Measurements from ENCODE around the gene TET2.

The TET2 gene

DNA sequence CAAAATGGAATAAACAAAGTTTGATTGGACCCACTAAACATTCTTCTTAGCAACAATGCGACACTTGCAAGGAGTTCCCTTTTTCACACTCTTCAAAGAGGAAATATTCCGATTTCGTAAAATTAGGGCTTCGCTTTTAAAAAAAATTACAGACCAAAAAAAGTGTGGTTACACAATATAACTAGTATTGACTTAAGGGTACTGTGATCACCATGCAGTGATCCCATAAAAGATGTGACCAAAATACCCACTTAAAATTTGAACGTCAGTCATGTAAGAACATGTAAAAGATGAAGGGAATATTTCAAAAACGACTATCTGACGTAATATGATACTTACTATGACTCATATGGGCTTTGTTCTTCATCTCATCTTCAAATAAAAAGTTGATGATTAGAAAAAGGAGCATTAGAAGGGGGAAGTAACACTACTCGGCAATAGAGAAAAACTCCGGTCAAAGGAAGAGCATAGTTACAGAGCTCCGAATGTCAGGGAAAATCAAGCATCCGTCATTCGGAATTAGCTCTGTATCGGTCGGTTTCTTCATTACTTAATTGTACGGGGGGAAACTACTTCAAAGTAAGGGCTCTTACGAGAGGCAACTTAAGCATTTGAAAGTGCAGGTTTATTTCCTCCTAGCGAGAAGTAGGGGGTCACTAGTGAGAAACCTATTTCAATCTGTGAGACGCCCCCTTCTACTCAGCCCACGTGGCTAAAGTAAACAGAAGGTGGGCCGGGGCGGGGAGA, 1.3 kb upstream of the TET2 start:
- Histone ChIP-seq H3K36me3 (ENCODE audit: control insufficient read depth, insufficient read depth, low read length) (no peaks in the 10 kb centered on the region), H3K9me3 (ENCODE audit: control insufficient read depth, low read length) (no peaks in the 10 kb centered on the region), H3K4me1 (ENCODE audit: control insufficient read depth, insufficient read depth, low read length, poor library complexity, severe bottlenecking) (peaks cover 13% of the 10 kb centered on the region), H3K27ac (ENCODE audit: low read depth, low read length, severe bottlenecking) (no peak overlapping the region), H3K4me3 (ENCODE audit: extremely low read depth, insufficient read depth, low read length, poor library complexity, severe bottlenecking) (peak overlapping the region; percentile 79)
- WGBS, 2 experiments (ENCODE audit: insufficient coverage in 2 of 2) = 8 to 17% methylated on average over 11 to 15 of the region's 21 CpGs

DNA sequence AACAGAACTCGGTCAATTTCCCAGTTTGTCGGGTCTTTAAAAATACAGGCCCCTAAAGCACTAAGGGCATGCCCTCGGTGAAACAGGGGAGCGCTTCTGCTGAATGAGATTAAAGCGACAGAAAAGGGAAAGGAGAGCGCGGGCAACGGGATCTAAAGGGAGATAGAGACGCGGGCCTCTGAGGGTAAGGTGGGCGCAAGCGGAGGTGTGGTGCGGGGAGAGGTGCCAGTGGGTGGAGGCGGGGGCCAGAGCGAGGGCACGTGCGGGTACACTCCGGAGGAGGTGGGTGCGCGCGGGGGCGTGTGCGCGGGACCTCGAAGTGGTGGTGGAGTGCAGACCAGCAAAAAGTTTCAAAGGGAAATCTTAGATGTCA, 787 bp upstream of the TET2 start:
- WGBS, 2 experiments (ENCODE audit: insufficient coverage in 2 of 2) = 0 to 1% methylated on average over 22 to 24 of the region's 25 CpGs
- H3K27ac ChIP-seq (ENCODE audit: low read depth, low read length, severe bottlenecking) = no peak overlapping the region
- no peaks in the 10 kb centered on the region for H3K36me3 ChIP-seq (ENCODE audit: control insufficient read depth, insufficient read depth, low read length)
- no peaks in the 10 kb centered on the region for H3K9me3 ChIP-seq (ENCODE audit: control insufficient read depth, low read length)
- H3K4me3 ChIP-seq (ENCODE audit: extremely low read depth, insufficient read depth, low read length, poor library complexity, severe bottlenecking) = peak overlapping the region; percentile 79
- peaks cover 8% of the 10 kb centered on the region for H3K4me1 ChIP-seq (ENCODE audit: control insufficient read depth, insufficient read depth, low read length, poor library complexity, severe bottlenecking)

DNA sequence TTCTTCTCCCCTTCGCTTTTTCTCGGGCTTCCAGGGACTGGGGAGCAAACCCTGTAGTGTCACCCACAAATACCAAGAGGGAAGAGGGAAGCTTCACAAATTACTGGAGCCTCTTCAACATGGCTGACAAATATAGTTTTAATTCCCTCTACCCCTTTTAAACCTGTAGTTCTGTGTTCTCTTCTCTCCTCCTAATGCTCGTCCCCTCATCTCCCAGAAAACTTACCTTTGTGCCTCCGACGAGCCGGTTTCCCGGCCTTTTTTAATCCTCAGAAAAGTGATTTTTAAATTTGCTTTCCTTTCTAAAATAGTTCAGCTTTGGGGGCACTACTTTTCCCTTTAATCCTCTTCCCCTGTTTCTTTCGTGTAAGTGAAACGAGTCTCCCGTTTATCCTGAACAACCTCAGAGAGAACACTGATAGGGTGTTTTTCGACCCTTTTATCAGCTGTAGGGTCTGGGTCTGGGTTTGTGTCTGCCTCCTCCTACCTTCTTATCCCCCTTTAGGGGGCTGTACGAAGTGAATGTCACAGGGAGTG, 408 bp downstream of the TET2 start:
- H3K9me3 ChIP-seq (ENCODE audit: control insufficient read depth, low read length) = no peaks in the 10 kb centered on the region
- peak overlapping the region; percentile 79 for H3K4me3 ChIP-seq (ENCODE audit: extremely low read depth, insufficient read depth, low read length, poor library complexity, severe bottlenecking)
- peaks cover 8% of the 10 kb centered on the region for H3K4me1 ChIP-seq (ENCODE audit: control insufficient read depth, insufficient read depth, low read length, poor library complexity, severe bottlenecking)
- WGBS, 2 experiments (ENCODE audit: insufficient coverage in 2 of 2) = 0 to 2% methylated on average over 6 to 7 of the region's 12 CpGs
- peak overlapping the region; percentile 69 for H3K27ac ChIP-seq (ENCODE audit: low read depth, low read length, severe bottlenecking)
- H3K36me3 ChIP-seq (ENCODE audit: control insufficient read depth, insufficient read depth, low read length) = no peaks in the 10 kb centered on the region

DNA sequence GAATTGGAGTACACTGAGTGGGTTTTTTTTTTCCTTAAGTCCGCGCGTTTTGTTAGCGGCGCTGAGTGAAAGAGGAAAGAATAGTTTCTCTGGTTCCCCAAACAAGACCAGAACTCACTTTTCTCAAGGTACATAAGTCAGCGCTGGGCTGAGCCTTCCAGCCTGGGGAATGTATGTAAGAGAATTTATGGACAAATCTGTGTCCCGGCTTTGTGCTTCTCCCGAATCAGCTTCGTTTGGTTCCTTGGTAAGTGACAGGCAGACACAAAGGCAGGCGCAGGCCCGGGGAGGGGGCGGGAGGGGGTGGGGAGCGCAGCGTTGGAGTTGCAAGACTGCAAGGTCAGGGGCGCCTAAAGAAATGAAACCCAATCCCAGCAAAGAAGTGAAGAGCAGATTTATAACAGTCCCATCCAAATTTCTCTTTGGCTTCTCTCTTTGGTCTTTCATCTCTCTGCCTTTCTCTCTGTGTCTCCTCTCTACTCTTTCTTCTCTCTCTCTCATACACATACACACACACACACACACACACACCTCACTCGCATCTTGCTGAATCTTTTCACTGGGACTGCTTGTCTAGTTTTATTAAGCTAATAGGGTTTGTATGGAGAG, 981 bp downstream of the TET2 start:
- WGBS, 2 experiments (ENCODE audit: insufficient coverage in 2 of 2) = 0% methylated on average over 5 of the region's 16 CpGs; no CpG with 5 or more reads in 1 of the 2 experiments
- no peaks in the 10 kb centered on the region for H3K36me3 ChIP-seq (ENCODE audit: control insufficient read depth, insufficient read depth, low read length)
- H3K27ac ChIP-seq (ENCODE audit: low read depth, low read length, severe bottlenecking) = peak overlapping the region; percentile 69
- peaks cover 8% of the 10 kb centered on the region for H3K4me1 ChIP-seq (ENCODE audit: control insufficient read depth, insufficient read depth, low read length, poor library complexity, severe bottlenecking)
- H3K4me3 ChIP-seq (ENCODE audit: extremely low read depth, insufficient read depth, low read length, poor library complexity, severe bottlenecking) = peak overlapping the region; percentile 79
- no peaks in the 10 kb centered on the region for H3K9me3 ChIP-seq (ENCODE audit: control insufficient read depth, low read length)

DNA sequence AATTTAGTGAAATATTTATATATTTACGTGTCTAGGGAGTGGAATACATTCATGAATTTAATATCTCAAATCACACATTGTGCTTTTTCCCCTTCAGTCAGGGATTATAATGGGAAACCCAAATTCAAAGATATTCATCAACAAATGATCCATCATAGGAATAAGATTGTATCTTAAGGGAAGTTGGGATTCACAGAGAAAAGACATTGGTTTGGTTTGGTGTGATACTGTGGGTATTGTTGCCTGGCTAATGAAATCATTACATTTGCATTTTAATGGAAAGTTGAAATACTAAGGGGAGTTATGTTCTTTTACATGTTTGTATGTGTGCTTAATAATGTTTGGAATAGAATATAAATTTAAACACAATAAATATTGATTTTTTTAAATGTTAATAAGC, 1.7 kb downstream of the TET2 start:
- WGBS, 2 experiments (ENCODE audit: insufficient coverage in 2 of 2) = no CpG with 5 or more reads among the region's 1 CpG
- Histone ChIP-seq H3K4me3 (ENCODE audit: extremely low read depth, insufficient read depth, low read length, poor library complexity, severe bottlenecking) (peak overlapping the region; percentile 79), H3K9me3 (ENCODE audit: control insufficient read depth, low read length) (no peaks in the 10 kb centered on the region), H3K27ac (ENCODE audit: low read depth, low read length, severe bottlenecking) (no peak overlapping the region), H3K4me1 (ENCODE audit: control insufficient read depth, insufficient read depth, low read length, poor library complexity, severe bottlenecking) (peaks cover 8% of the 10 kb centered on the region), H3K36me3 (ENCODE audit: control insufficient read depth, insufficient read depth, low read length) (no peaks in the 10 kb centered on the region)

DNA sequence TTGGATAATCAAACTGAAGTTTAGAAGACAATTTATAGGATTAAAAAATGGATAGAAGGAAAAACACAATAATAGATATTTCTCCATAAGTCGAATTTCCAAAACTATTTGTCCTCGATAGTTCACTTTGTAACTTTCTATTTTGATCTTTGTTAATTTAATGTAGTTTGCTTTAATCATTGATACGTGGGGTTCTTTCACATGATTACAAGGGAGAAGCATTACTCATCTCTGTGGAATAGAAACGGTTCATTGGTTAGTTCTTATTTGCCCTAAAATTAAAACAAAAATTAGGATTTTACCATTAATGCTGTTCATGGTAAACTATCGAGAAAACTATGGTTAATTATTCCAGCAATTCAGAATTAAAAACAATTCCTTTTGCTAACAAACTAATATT, 2.1 kb downstream of the TET2 start:
- H3K4me1 ChIP-seq (ENCODE audit: control insufficient read depth, insufficient read depth, low read length, poor library complexity, severe bottlenecking) = peaks cover 8% of the 10 kb centered on the region
- no peaks in the 10 kb centered on the region for H3K9me3 ChIP-seq (ENCODE audit: control insufficient read depth, low read length)
- no CpG with 5 or more reads among the region's 5 CpGs for WGBS, 2 experiments (ENCODE audit: insufficient coverage in 2 of 2)
- no peaks in the 10 kb centered on the region for H3K36me3 ChIP-seq (ENCODE audit: control insufficient read depth, insufficient read depth, low read length)
- no peak overlapping the region for H3K27ac ChIP-seq (ENCODE audit: low read depth, low read length, severe bottlenecking)
- H3K4me3 ChIP-seq (ENCODE audit: extremely low read depth, insufficient read depth, low read length, poor library complexity, severe bottlenecking) = no peak overlapping the region

DNA sequence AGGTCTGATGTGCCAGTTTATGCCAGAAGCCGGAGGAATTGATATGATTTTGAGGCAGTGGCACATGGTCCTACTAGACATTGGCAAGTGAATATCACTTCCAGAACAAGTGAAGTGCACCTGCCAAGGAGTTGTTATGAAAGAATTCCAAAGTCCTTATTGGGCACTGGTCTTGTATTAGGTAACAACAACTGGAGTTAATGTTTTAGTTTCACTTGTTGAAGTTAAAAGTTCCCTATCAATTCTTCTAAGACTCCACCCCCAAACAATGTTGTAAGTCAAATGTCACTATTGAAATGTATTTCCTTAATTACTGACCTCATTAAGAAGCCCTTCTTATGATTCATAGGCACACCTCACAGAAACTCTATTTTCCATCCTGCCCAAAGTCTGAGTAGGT, 3.1 kb downstream of the TET2 start:
- H3K4me3 ChIP-seq (ENCODE audit: extremely low read depth, insufficient read depth, low read length, poor library complexity, severe bottlenecking) = no peak overlapping the region
- no peaks in the 10 kb centered on the region for H3K36me3 ChIP-seq (ENCODE audit: control insufficient read depth, insufficient read depth, low read length)
- H3K4me1 ChIP-seq (ENCODE audit: control insufficient read depth, insufficient read depth, low read length, poor library complexity, severe bottlenecking) = peaks cover 8% of the 10 kb centered on the region
- WGBS, 2 experiments (ENCODE audit: insufficient coverage in 2 of 2) = 83 to 89% methylated on average over 1 of the region's 1 CpG
- H3K9me3 ChIP-seq (ENCODE audit: control insufficient read depth, low read length) = no peaks in the 10 kb centered on the region
- H3K27ac ChIP-seq (ENCODE audit: low read depth, low read length, severe bottlenecking) = no peak overlapping the region

DNA sequence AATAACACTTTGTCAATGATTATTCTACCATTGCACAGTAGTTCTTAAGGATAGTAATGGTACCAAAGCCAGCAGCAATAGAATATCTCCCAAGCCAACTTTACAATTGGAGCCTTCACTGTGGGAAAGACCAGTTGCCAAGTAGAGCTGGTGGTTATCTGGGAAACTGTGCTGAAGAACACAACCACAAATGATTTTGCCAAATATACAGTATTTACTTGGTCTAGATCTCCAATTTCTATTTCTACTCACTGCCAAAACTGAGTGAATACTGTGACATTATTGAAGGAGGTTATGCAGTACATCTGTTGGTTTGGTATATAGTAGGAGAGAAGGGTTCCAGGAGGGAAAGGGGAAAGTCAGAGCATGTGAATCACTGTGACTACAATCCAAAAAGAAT, 3.8 kb downstream of the TET2 start:
- no peak overlapping the region for H3K4me3 ChIP-seq (ENCODE audit: extremely low read depth, insufficient read depth, low read length, poor library complexity, severe bottlenecking)
- no peaks in the 10 kb centered on the region for H3K36me3 ChIP-seq (ENCODE audit: control insufficient read depth, insufficient read depth, low read length)
- H3K4me1 ChIP-seq (ENCODE audit: control insufficient read depth, insufficient read depth, low read length, poor library complexity, severe bottlenecking) = peaks cover 8% of the 10 kb centered on the region
- H3K9me3 ChIP-seq (ENCODE audit: control insufficient read depth, low read length) = no peaks in the 10 kb centered on the region
- no peak overlapping the region for H3K27ac ChIP-seq (ENCODE audit: low read depth, low read length, severe bottlenecking)

DNA sequence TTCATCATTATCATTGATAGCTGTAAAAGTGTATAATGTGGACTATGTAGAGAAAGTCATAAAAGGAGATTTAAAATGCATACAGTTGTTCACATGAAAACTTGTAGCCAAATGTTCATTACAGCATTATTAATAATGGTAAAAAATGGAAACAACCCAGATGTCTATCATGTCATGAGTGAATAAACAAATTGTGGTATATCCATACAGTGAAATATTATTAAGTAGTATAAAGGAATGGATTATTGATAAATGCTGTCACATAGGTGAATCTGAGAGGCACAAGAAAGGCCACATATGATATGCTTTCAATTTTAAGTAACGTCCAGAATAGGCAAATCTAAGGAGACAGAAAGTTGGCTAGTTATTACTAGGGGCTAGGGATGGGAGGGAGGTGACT, 7.1 kb downstream of the TET2 start:
- 78 to 88% methylated on average over 1 of the region's 1 CpG for WGBS, 2 experiments (ENCODE audit: insufficient coverage in 2 of 2)
- no peaks in the 10 kb centered on the region for H3K4me1 ChIP-seq (ENCODE audit: control insufficient read depth, insufficient read depth, low read length, poor library complexity, severe bottlenecking)
- H3K9me3 ChIP-seq (ENCODE audit: control insufficient read depth, low read length) = no peaks in the 10 kb centered on the region
- no peak overlapping the region for H3K27ac ChIP-seq (ENCODE audit: low read depth, low read length, severe bottlenecking)
- H3K36me3 ChIP-seq (ENCODE audit: control insufficient read depth, insufficient read depth, low read length) = no peaks in the 10 kb centered on the region
- H3K4me3 ChIP-seq (ENCODE audit: extremely low read depth, insufficient read depth, low read length, poor library complexity, severe bottlenecking) = no peak overlapping the region

DNA sequence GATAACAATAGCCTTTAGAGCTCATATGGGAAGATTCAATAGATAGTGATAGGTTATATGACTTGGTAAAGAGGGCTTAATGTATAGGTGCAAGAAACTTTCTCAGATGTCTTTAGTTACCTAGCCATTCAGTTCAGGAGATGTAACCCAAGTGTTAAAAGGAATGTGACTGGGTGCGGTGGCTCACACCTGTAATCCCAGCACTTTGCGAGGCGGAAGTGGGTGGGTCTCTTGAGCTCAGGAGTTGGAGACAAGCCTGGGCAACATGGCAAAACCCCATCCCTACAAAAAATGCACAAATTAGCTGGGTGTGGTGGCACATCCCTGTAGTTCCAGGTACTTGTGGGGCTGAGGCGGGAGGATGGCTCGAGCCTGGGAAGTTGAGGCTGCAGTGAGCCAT, 7.9 kb downstream of the TET2 start:
- WGBS, 2 experiments (ENCODE audit: insufficient coverage in 2 of 2) = 60 to 94% methylated on average over 1 to 2 of the region's 5 CpGs
- Histone ChIP-seq H3K4me3 (ENCODE audit: extremely low read depth, insufficient read depth, low read length, poor library complexity, severe bottlenecking) (no peak overlapping the region), H3K27ac (ENCODE audit: low read depth, low read length, severe bottlenecking) (no peak overlapping the region), H3K9me3 (ENCODE audit: control insufficient read depth, low read length) (no peaks in the 10 kb centered on the region), H3K4me1 (ENCODE audit: control insufficient read depth, insufficient read depth, low read length, poor library complexity, severe bottlenecking) (no peaks in the 10 kb centered on the region), H3K36me3 (ENCODE audit: control insufficient read depth, insufficient read depth, low read length) (no peaks in the 10 kb centered on the region)

DNA sequence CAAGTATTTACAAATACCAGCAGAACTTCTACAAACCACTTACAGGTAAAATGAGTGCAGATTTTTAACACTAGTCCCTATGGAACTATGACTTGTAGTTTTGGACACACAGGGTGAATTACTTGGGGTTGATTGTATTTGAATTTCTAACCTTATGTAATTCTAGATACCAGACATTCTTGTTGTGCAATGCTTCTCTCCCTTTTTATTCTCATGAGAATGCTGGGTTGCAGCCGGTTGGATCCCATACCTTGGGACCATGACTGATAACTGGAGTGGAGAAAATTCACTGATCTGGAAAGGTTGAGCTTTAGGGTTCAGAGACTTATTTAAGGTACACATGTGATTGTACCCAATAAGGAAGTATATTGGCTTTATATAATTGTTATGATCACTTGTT, 8.8 kb downstream of the TET2 start:
- 86% methylated on average over 1 of the region's 1 CpG; no CpG with 5 or more reads in 1 of the 2 experiments for WGBS, 2 experiments (ENCODE audit: insufficient coverage in 2 of 2)
- H3K4me1 ChIP-seq (ENCODE audit: control insufficient read depth, insufficient read depth, low read length, poor library complexity, severe bottlenecking) = no peaks in the 10 kb centered on the region
- H3K36me3 ChIP-seq (ENCODE audit: control insufficient read depth, insufficient read depth, low read length) = no peaks in the 10 kb centered on the region

More for the DNA sequence above, 8.8 kb downstream of the TET2 start:
- no peak overlapping the region for H3K4me3 ChIP-seq (ENCODE audit: extremely low read depth, insufficient read depth, low read length, poor library complexity, severe bottlenecking)
- H3K9me3 ChIP-seq (ENCODE audit: control insufficient read depth, low read length) = no peaks in the 10 kb centered on the region
- no peak overlapping the region for H3K27ac ChIP-seq (ENCODE audit: low read depth, low read length, severe bottlenecking)

All from mesodermal cell (in vitro differentiated cells).